Mesothelial cell of epicardium (in vitro differentiated cells): ENCODE results near the gene C5orf58. TPM values are rescaled to one million over a fixed set of nuclear protein-coding genes. Genes with fewer than 3 reads are reported as not detected.

Experiments used
- DNase-seq, 2 experiments: peaks; one replicate each; pipeline ENCODE4 v3.0.0; 2021; ENCODE audit warnings: low spot score in 2 of 2; ENCODE audit not compliant: unreplicated experiment in 2 of 2
- H3K27ac Mint-ChIP-seq: 2 replicates; pipeline ENCODE4 v1.8.0; 2021; ENCODE audit warnings: mixed read lengths
- H3K27me3 Mint-ChIP-seq: 2 replicates; pipeline ENCODE4 v1.8.0; 2021; ENCODE audit warnings: low read depth, mixed read lengths
- H3K36me3 Mint-ChIP-seq: 2 replicates; pipeline ENCODE4 v1.8.0; 2021; ENCODE audit warnings: mixed read lengths
- H3K4me1 Mint-ChIP-seq: 2 replicates; pipeline ENCODE4 v1.8.0; 2021; ENCODE audit warnings: mixed read lengths
- H3K4me3 Mint-ChIP-seq: 2 replicates; pipeline ENCODE4 v1.8.0; 2021; ENCODE audit warnings: mild to moderate bottlenecking, moderate library complexity, mixed read lengths
- H3K9me3 Mint-ChIP-seq: 2 replicates; pipeline ENCODE4 v1.8.0; 2021; ENCODE audit warnings: mixed read lengths
- total RNA-seq: library from RNA; stranded (reverse); gene quantifications from 3 replicates; pipeline ENCODE4 v1.2.1, GENCODE V29; 2021
- TF ChIP-seq, protein P1 (sequence below): fragments of 200-600 bp; sonication (generic); IDR thresholded peaks from one replicate; pipeline ENCODE4 v1.5.0; 2021; ENCODE audit warnings: antibody characterized with exemption; ENCODE audit not compliant: unreplicated experiment

The C5orf58 gene
- total RNA-seq, 1 donor from 2014 or later: not detected

DNA sequence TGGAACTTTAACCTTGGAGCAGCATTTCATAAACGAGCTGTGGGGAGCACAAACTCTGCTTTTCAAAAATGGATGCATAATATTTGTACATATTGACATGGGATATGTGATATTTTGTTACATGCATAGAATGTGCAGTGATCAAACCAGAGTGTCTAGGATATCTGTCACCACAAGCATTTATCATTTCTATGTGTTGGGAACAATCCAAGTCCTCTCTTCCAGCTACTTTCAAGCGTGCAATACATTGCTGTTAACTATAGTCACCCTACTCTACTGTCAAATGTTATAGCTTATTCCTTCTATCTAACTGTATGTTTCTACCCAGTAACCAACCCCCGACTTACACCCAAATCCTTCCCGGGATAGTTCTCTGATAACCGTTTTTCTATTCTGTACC, 15.0 kb upstream of the C5orf58 start:
- no peaks in the 10 kb centered on the region for H3K27me3 Mint-ChIP-seq

DNA sequence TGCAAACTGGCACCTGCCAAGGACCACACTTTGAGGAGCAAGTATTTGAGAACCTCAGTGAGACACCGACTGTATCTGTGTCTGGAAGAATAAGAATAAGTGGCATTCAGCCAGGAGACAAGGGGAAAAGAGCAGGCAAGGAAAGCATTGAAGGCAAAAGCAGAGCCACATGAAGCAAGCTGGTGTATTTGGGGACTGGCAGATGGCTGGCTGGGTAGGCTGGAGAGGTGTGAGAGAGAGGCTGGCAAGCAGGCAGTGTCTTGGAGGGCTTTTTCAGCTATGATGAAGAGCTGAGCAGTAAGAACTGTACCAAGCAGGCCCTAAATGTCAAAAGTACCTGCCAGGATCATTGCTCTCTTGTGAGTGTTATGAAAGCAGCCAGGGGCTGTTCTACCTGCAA, 14.1 kb upstream of the C5orf58 start:
- DNase-seq: no peak
- Mint-ChIP-seq H3K4me3 (no peak overlapping the region), H3K9me3 (no peaks in the 10 kb centered on the region), H3K27ac (no peak overlapping the region), H3K4me1 (peaks cover 1% of the 10 kb centered on the region), H3K27me3 (no peaks in the 10 kb centered on the region), H3K36me3 (no peaks in the 10 kb centered on the region)
- TF ChIP-seq, protein P1, sequence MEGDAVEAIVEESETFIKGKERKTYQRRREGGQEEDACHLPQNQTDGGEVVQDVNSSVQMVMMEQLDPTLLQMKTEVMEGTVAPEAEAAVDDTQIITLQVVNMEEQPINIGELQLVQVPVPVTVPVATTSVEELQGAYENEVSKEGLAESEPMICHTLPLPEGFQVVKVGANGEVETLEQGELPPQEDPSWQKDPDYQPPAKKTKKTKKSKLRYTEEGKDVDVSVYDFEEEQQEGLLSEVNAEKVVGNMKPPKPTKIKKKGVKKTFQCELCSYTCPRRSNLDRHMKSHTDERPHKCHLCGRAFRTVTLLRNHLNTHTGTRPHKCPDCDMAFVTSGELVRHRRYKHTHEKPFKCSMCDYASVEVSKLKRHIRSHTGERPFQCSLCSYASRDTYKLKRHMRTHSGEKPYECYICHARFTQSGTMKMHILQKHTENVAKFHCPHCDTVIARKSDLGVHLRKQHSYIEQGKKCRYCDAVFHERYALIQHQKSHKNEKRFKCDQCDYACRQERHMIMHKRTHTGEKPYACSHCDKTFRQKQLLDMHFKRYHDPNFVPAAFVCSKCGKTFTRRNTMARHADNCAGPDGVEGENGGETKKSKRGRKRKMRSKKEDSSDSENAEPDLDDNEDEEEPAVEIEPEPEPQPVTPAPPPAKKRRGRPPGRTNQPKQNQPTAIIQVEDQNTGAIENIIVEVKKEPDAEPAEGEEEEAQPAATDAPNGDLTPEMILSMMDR: no peak

More for the DNA sequence above, 15.0 kb upstream of the C5orf58 start:
- Mint-ChIP-seq H3K4me3 (no peak overlapping the region), H3K9me3 (no peaks in the 10 kb centered on the region), H3K36me3 (no peaks in the 10 kb centered on the region), H3K4me1 (no peaks in the 10 kb centered on the region), H3K27ac (no peak overlapping the region)
- DNase-seq: no peak
- TF ChIP-seq, protein P1: no peak

DNA sequence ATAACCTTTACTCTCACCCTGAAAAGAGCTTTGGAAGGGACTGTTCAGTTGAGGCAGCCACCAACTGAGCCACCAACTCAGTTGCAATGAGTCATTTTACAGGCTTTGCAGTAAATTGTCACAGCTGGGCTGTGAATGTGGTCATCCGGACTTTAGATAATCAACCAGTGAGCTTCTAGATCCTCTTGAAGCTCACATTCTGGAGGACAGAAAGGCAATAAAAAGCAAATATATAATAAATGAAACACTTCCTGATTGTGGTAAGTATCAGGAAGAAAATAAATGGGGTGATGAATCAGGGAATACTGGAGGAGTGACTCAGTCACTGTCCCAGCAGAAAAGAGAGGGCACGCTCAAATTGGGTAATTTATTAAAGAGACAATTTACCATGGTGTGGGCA, 13.2 kb upstream of the C5orf58 start:
- Mint-ChIP-seq H3K36me3 (no peaks in the 10 kb centered on the region), H3K27ac (no peak overlapping the region), H3K4me1 (peaks cover 1% of the 10 kb centered on the region), H3K4me3 (no peak overlapping the region), H3K27me3 (no peaks in the 10 kb centered on the region), H3K9me3 (no peaks in the 10 kb centered on the region)
- TF ChIP-seq, protein P1: no peak
- no peak for DNase-seq

DNA sequence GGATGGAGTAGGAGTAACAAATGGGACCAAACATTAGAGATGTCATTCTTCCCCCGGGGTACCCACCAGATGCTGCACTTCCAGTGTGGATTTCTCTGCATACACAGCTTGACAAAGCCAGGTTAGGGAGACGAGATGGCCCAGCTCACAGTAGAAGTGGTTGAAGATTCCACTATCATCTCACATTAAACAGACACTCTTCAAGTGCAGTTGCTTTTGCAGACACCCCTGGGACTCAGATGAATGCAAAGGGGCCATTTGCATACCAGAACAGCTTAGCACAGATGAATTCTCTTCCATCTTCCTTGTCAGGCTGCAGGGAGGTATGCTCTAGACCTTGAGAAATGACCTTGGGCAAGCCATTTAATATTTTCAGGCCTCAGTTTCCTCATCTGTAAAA, 12.6 kb upstream of the C5orf58 start:
- DNase-seq: no peak
- Mint-ChIP-seq H3K27me3 (no peaks in the 10 kb centered on the region), H3K4me3 (no peak overlapping the region), H3K4me1 (peaks cover 1% of the 10 kb centered on the region), H3K9me3 (no peaks in the 10 kb centered on the region), H3K27ac (no peak overlapping the region), H3K36me3 (no peaks in the 10 kb centered on the region)
- TF ChIP-seq, protein P1: no peak

DNA sequence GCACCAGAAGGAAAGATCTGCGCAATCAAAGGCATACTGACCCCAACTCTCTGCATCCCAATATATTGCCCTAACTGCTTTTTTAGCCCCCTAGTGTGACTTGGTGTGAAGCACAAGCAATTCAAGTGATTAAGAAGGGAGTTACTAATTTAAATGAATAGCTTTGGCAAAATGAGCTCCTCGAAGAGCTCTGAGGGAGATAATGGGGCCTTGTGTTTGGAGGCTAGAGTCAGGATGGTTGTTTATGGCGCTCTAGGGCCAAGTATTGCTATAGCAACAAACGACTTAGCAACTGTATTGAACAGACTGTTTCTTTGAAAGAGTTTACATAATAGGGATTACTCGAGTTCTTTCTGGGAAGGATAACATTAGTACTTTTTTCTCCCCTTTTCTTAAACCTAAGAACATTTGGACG, 11.5 kb upstream of the C5orf58 start:
- H3K4me1 Mint-ChIP-seq: peaks cover 5% of the 10 kb centered on the region
- TF ChIP-seq, protein P1: no peak
- H3K9me3 Mint-ChIP-seq: no peaks in the 10 kb centered on the region
- H3K4me3 Mint-ChIP-seq: no peak overlapping the region
- no peak overlapping the region for H3K27ac Mint-ChIP-seq
- DNase-seq: no peak
- H3K27me3 Mint-ChIP-seq: no peaks in the 10 kb centered on the region
- no peaks in the 10 kb centered on the region for H3K36me3 Mint-ChIP-seq

DNA sequence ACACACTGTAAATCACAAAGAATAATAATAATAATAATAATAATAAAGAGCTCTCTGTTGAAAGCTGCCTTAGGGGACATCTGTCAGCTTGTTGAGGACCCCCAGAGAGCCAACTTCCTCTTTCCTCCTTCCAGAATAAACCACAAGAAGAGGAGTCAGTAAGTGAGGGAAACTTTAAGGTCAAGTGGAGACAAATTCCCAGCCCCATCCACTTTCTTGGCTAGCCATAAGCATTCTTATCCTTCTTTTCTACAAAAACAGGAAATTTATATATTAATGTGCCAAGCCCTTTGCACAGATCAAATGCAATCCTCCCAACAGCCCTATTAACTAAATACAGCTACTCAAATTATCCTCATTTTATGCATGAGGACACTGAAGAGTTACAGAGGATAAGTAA, 9.4 kb upstream of the C5orf58 start:
- Mint-ChIP-seq H3K27me3 (no peaks in the 10 kb centered on the region), H3K4me1 (peaks cover 5% of the 10 kb centered on the region), H3K27ac (no peak overlapping the region), H3K9me3 (no peaks in the 10 kb centered on the region), H3K4me3 (no peak overlapping the region), H3K36me3 (no peaks in the 10 kb centered on the region)
- no peak for DNase-seq
- TF ChIP-seq, protein P1: no peak
